PC-9 (cell line): Measurements from ENCODE around the gene ARFIP1.
"Not testable (repeated sequence)": the region's sequence is repeated elsewhere in the genome, so short reads cannot be mapped to it uniquely, and the experiment has no call there.

Experiments
- EZH2 ChIP-seq: fragments of 200-600 bp; sonication (generic); IDR thresholded peaks from 2 replicates; pipeline ENCODE4 v1.8.0; 2017; ENCODE audit warnings: antibody characterized with exemption, low read depth
- TF ChIP-seq, protein P1 (sequence below): fragments of 200-600 bp; sonication (generic); conservative IDR thresholded peaks from 2 replicates; pipeline ENCODE4 v1.6.1; 2017; ENCODE audit warnings: mixed run types, antibody characterized with exemption, mild to moderate bottlenecking, moderate library complexity

DNA sequence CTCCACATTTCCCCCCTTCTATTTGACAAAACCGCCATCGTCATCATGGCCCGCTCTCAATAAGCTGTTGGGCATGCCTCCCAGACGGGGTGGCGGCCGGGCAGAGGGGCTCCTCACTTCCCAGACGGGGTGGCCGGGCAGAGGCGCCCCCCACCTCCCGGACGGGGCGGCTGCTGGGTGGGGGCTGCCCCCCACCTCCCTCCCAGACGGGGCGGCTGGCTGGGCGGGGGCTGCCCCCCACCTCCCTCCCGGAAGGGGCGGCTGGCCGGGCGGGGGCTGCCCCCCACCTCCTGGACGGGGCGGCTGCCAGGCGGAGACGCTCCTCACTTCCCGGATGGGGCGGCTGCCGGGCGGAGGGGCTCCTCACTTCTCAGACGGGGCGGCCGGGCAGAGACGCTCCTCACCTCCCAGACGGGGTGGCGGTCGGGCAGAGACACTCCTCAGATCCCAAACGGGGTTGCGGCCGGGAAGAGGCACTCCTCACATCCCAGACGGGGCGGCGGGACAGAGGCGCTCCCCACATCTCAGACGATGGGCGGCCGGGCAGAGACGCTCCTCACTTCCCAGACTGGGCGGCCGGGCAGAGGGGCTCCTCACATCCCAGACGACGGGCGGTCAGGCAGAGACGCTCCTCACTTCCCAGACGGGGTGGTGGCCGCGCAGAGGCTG, 14.6 kb upstream of the ARFIP1 start:
- TF ChIP-seq, protein P1, sequence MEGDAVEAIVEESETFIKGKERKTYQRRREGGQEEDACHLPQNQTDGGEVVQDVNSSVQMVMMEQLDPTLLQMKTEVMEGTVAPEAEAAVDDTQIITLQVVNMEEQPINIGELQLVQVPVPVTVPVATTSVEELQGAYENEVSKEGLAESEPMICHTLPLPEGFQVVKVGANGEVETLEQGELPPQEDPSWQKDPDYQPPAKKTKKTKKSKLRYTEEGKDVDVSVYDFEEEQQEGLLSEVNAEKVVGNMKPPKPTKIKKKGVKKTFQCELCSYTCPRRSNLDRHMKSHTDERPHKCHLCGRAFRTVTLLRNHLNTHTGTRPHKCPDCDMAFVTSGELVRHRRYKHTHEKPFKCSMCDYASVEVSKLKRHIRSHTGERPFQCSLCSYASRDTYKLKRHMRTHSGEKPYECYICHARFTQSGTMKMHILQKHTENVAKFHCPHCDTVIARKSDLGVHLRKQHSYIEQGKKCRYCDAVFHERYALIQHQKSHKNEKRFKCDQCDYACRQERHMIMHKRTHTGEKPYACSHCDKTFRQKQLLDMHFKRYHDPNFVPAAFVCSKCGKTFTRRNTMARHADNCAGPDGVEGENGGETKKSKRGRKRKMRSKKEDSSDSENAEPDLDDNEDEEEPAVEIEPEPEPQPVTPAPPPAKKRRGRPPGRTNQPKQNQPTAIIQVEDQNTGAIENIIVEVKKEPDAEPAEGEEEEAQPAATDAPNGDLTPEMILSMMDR = not testable (repeated sequence)
- TF ChIP-seq EZH2 = not testable (repeated sequence)
